Lower lobe of right lung (tissue), 2 donors: Measurements from ENCODE around the gene PRPF38B. TPM values are rescaled to one million over a fixed set of nuclear protein-coding genes. Genes with fewer than 3 reads are reported as not detected.

ENCODE experiments used
- ATAC-seq, 2 donors: fragments of 200-7000 bp; cut with Tn5 transposase; one replicate each; pipeline ENCODE4 v1.9.1; 2020 to 2022; ENCODE audit warnings: mild to moderate bottlenecking in 2 of 2, moderate library complexity in 2 of 2
- DNase-seq: peaks from one replicate; pipeline ENCODE4 v3.0.0-alpha.2; 2020
- H3K27ac ChIP-seq: fragments of 200-600 bp; one replicate; pipeline ENCODE4 v1.8.0; 2022
- H3K27me3 ChIP-seq: fragments of 200-600 bp; one replicate; pipeline ENCODE4 v1.8.0; 2022; ENCODE audit warnings: low read depth
- H3K36me3 ChIP-seq: fragments of 200-600 bp; one replicate; pipeline ENCODE4 v1.8.0; 2022; ENCODE audit warnings: mild to moderate bottlenecking
- H3K4me1 ChIP-seq: fragments of 200-600 bp; one replicate; pipeline ENCODE4 v1.8.0; 2022
- H3K4me3 ChIP-seq: fragments of 200-600 bp; one replicate; pipeline ENCODE4 v1.8.0; 2022; ENCODE audit warnings: mild to moderate bottlenecking
- H3K9me3 ChIP-seq: fragments of 200-600 bp; one replicate; pipeline ENCODE4 v1.8.0; 2022
- intact Hi-C: fragments of 100-400 bp; cut with DNase I; formaldehyde crosslinking; loops from one replicate; pipeline ENCODE4 v1.11.0; 2022
- total RNA-seq: library from RNA; stranded (reverse); fragmentation: NEBNext Ultra II Directional; extraction: Animal tissue kit (Norgen Biotek cat#: 25700); gene quantifications from one replicate; pipeline ENCODE4 v1.2.1, GENCODE V29; 2021
- TF ChIP-seq, protein P1 (sequence below): fragments of 200-600 bp; IDR thresholded peaks from one replicate; pipeline ENCODE4 v1.8.0; 2022; ENCODE audit warnings: antibody characterized with exemption, mild to moderate bottlenecking
- donor health status: DM: no; HTN: yes; CAD: no; lungs with severe emphysema.

PRPF38B gene
- total RNA-seq, 1 donor from 2014 or later: 41.0 TPM

DNA sequence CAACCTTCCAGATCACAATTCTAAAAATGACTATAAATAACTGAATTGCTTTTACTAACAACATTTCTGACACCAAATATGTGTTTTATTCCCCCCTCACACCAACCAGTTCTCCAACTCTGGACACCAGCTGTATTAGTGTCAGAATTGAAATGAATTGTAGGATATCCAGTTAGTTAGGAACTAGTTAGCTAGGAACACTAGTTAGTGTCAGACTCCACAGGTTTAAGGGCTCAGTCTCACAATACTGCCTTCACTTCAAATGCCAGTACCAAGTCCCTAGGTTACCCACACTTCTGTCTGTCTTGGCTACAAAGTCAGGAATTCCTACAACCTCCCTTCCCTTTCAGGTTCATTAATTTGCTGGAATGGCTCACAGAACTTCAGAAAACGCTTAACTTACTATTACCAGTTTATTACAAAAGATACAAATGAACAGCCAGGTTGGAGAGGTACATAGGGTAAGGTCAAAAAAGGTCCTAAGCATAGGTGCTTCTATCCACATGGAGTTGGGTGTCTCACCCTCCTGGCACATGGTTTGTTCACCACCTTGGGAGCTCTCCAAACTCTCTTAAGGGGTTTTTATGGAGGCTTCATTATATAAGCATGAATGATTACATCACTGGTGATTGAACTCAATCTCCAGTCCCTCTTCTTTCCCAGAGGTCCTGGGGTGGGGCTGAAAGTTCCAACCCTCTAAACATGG lies 58.5 kb downstream of the PRPF38B start:
- H3K27me3 ChIP-seq: no peaks in the 10 kb centered on the region
- peaks cover 32% of the 10 kb centered on the region for H3K36me3 ChIP-seq
- H3K4me3 ChIP-seq: no peak overlapping the region
- DNase-seq (no peak), ATAC-seq (no peak)
- TF ChIP-seq, protein P1, sequence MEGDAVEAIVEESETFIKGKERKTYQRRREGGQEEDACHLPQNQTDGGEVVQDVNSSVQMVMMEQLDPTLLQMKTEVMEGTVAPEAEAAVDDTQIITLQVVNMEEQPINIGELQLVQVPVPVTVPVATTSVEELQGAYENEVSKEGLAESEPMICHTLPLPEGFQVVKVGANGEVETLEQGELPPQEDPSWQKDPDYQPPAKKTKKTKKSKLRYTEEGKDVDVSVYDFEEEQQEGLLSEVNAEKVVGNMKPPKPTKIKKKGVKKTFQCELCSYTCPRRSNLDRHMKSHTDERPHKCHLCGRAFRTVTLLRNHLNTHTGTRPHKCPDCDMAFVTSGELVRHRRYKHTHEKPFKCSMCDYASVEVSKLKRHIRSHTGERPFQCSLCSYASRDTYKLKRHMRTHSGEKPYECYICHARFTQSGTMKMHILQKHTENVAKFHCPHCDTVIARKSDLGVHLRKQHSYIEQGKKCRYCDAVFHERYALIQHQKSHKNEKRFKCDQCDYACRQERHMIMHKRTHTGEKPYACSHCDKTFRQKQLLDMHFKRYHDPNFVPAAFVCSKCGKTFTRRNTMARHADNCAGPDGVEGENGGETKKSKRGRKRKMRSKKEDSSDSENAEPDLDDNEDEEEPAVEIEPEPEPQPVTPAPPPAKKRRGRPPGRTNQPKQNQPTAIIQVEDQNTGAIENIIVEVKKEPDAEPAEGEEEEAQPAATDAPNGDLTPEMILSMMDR: no peak
- no peaks in the 10 kb centered on the region for H3K9me3 ChIP-seq
- peaks cover 22% of the 10 kb centered on the region for H3K4me1 ChIP-seq
- no peak overlapping the region for H3K27ac ChIP-seq
- intact Hi-C loops: no loop called here

Other genes with a start within 250 kb of the PRPF38B start
- not detected for gene NBPF6, start 242.0 kb upstream of the PRPF38B start, total RNA-seq
- 20.0 TPM for gene EEIG2, start 132.2 kb upstream of the PRPF38B start, total RNA-seq
- 6.5 TPM for gene HENMT1, start 31.2 kb upstream of the PRPF38B start, total RNA-seq
- not detected for gene FNDC7, start 20.6 kb downstream of the PRPF38B start, total RNA-seq
- 54.4 TPM for gene STXBP3, start 54.4 kb downstream of the PRPF38B start, total RNA-seq
- gene AKNAD1, start 164.8 kb downstream of the PRPF38B start, total RNA-seq: 1.3 TPM
- 16.5 TPM for gene GPSM2, start 184.7 kb downstream of the PRPF38B start, total RNA-seq